Lower leg skin (tissue), 4 donors: ENCODE results near the gene LITAFD. TPM values are rescaled to one million over a fixed set of nuclear protein-coding genes. Genes with fewer than 3 reads are reported as not detected.
A peak's percentile ranks its signal among the peaks of the same experiment; 100 is the strongest.

Experiments used
- DNase-seq, 2 donors: peaks; one replicate each; pipeline ENCODE4 v3.0.0-alpha.2; 2019; ENCODE audit warnings: low spot score in 2 of 2
- H3K4me3 ChIP-seq: fragments of 200-600 bp; sonication (generic); 2 replicates; pipeline ENCODE4 v1.5.1; 2017; ENCODE audit warnings: mild to moderate bottlenecking, low read depth; ENCODE audit not compliant: poor library complexity, severe bottlenecking
- POLR2A ChIP-seq, 2 donors: fragments of 450-650 bp; IDR thresholded peaks; one replicate each; pipeline ENCODE4 v1.6.1; 2016 to 2017; ENCODE audit warnings: antibody characterized with exemption in 2 of 2, mild to moderate bottlenecking in 1 of 2, moderate library complexity in 1 of 2
- WGBS, 2 donors: methylation state at CpG; one replicate each; pipeline ENCODE4 v1.1.5; 2018; 5-methylcytosine and 5-hydroxymethylcytosine counted together
- intact Hi-C: fragments of 100-400 bp; cut with DNase I; formaldehyde crosslinking; loops from one replicate; pipeline ENCODE4 v1.15.0; 2023; ENCODE audit warnings: low total_unique reads
- total RNA-seq, 4 donors: library from RNA; depleted of rRNA; stranded (reverse); fragments of >200 nt; gene quantifications; one replicate each; pipeline ENCODE4 v1.1.0, GENCODE V29; 2016
- TF ChIP-seq, protein P1 (sequence below), 3 donors: fragments of 450-650 bp; IDR thresholded peaks; one replicate each; pipeline ENCODE4 v1.5.1; 2016; ENCODE audit warnings: antibody characterized with exemption in 3 of 3, mild to moderate bottlenecking in 3 of 3, moderate library complexity in 2 of 3

LITAFD gene
- total RNA-seq, 4 donors from 2014 or later: not detected

GRCh38 chr16:8904018-8904430, 21.9 kb downstream of the LITAFD start:
- intact Hi-C loops: no loop called here
- peak in 1 of 2 donors; percentile 40 for DNase-seq
- TF ChIP-seq POLR2A (IDR thresholded peaks at IDR 0.05): no peak
- TF ChIP-seq, protein P1, sequence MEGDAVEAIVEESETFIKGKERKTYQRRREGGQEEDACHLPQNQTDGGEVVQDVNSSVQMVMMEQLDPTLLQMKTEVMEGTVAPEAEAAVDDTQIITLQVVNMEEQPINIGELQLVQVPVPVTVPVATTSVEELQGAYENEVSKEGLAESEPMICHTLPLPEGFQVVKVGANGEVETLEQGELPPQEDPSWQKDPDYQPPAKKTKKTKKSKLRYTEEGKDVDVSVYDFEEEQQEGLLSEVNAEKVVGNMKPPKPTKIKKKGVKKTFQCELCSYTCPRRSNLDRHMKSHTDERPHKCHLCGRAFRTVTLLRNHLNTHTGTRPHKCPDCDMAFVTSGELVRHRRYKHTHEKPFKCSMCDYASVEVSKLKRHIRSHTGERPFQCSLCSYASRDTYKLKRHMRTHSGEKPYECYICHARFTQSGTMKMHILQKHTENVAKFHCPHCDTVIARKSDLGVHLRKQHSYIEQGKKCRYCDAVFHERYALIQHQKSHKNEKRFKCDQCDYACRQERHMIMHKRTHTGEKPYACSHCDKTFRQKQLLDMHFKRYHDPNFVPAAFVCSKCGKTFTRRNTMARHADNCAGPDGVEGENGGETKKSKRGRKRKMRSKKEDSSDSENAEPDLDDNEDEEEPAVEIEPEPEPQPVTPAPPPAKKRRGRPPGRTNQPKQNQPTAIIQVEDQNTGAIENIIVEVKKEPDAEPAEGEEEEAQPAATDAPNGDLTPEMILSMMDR (IDR thresholded peaks at IDR 0.05): no peak
- WGBS, 2 donors: 90 to 100% methylated on average over 7 to 8 of the region's 8 CpGs
- H3K4me3 ChIP-seq: no peak overlapping the region

DNA sequence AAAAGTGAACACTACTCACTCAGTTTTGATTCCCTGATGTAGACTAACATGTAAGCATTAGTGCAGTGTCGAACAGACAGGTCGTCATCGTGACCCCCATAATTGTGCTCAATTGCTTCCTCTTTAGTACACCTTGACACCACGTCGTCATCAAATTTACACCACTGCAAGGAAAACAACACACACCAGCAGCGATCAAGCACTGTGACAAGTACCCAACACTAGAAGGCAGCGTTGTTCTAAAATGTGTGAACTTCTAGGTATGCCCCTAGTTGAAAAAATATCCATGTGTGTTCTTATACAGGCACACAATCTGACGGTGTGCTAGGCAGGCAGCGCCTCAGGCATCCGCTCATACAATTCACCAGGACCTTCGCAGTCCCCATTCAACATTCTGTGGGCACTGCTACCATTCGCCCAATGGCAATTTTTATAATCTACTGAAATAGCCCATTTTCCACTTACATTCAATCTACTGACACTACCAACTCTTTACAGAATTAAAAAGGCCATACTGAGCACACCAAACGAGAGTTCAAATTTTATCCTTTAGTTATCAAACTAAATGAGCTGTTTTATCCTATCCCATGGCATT, 23.1 kb downstream of the LITAFD start:
- WGBS, 2 donors: 79 to 80% methylated on average over 13 of the region's 13 CpGs
- intact Hi-C loops: no loop called here
- peak in 1 of 2 donors; percentile 43 for DNase-seq
- no peak overlapping the region for H3K4me3 ChIP-seq
- TF ChIP-seq, protein P1 (IDR thresholded peaks at IDR 0.05): no peak
- TF ChIP-seq POLR2A (IDR thresholded peaks at IDR 0.05): no peak

DNA sequence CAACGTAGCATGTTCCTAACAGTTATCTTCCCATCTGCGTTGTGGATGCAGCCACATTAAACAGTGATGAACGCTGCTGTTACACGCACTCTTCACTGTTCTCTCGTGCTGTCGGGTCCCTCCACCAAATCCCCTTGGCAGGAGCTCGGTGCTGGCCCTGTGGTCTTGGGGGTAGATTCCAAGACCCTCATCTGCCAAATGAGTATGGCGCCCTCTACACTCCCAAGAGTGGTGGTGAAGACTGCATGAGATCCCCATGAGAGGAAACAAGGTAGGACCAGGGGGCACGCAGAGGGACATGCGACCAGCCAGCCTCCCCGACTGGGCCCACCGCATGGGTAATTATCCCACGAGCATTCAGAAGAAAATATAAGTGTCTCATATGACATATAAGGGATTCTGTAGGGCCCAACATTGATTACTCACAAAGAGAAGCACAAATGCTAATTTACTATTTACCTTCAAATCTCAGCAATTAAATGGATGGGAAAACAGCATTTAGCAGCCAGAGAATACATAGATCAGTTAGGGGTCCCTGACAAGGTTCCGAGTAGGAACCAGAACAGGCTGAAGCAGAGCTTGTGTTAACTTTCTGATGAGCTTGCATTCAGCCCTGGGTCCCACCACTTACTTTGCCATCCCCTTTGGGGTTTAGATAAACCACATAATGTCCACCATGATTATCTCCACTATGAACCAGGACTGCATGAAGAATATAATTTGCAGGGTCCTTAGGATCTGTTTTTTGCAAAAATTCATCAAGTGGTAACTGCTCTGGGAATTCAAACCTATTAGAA, 23.8 kb downstream of the LITAFD start:
- WGBS, 2 donors: 86% methylated on average over 14 of the region's 14 CpGs
- DNase-seq: peak in 1 of 2 donors; percentile 23
- no peak for TF ChIP-seq POLR2A (IDR thresholded peaks at IDR 0.05)
- TF ChIP-seq, protein P1 (IDR thresholded peaks at IDR 0.05): no peak
- H3K4me3 ChIP-seq: no peak overlapping the region
- intact Hi-C loops: no loop called here

GRCh38 chr16:8907096-8907495, 24.9 kb downstream of the LITAFD start:
- TF ChIP-seq, protein P1 (IDR thresholded peaks at IDR 0.05): no peak
- no peak for TF ChIP-seq POLR2A (IDR thresholded peaks at IDR 0.05)

DNA sequence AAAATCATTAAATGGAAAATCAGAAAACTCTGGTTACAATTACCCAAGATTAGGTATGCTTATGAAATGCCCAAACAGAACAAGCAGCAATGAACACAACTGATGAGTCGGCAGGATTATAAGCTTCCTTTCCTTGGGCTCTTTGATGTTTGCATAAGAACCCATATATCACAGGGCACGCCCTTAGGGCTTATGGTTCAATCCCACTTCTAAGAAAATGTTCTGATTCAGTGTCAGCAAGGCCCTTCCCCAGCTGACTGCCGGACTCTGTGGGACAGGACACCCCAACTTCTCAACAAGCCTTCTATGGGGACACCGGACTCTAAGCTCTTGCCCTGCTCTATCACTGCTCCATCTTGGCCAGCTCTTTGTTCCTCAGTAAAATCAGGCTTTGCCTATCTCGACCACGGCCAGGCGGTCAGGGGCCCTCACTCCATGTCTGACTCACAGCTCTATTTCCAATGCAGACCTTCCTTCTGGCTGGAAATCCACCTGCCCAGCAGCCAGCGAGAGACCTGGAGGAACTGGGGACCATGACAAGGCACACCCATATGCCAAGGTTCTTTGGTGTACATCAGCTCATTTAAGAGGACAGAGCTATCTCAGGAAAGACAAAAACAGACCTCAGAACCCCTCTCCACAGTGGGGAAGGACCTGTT, 26.8 kb downstream of the LITAFD start:
- WGBS, 2 donors: 82 to 83% methylated on average over 8 of the region's 8 CpGs
- TF ChIP-seq, protein P1 (IDR thresholded peaks at IDR 0.05): no peak
- intact Hi-C loops: no loop called here
- peak in 1 of 2 donors; percentile 66 for DNase-seq
- H3K4me3 ChIP-seq: no peak overlapping the region

More at GRCh38 chr16:8907096-8907495, 24.9 kb downstream of the LITAFD start:
- no peak overlapping the region for H3K4me3 ChIP-seq
- WGBS, 2 donors: 74 to 85% methylated on average over 4 of the region's 4 CpGs
- peak in 1 of 2 donors; percentile 20 for DNase-seq
- intact Hi-C loops: no loop called here
